AG09309 (cell line): ENCODE measurements around the gene METTL9.
"Not testable (repeated sequence)": the region's sequence is repeated elsewhere in the genome, so short reads cannot be mapped to it uniquely, and the experiment has no call there.

Source experiments
- DNase-seq: peaks from one replicate; pipeline ENCODE4 v3.0.0-alpha.2; 2010; ENCODE audit warnings: low read depth
- H3K4me3 ChIP-seq: 2 replicates; pipeline ENCODE4 v1.5.1; 2011; ENCODE audit warnings: mild to moderate bottlenecking, low read depth, low read length, moderate library complexity; ENCODE audit not compliant: control insufficient read depth
- TF ChIP-seq, protein P1 (sequence below): IDR thresholded peaks from 2 replicates; pipeline ENCODE4 v1.5.1; 2011; ENCODE audit warnings: mild to moderate bottlenecking, low read depth, low read length, inconsistent platforms; ENCODE audit not compliant: insufficient read depth, control insufficient read depth; ENCODE audit errors: missing control alignments

Gene METTL9

DNA sequence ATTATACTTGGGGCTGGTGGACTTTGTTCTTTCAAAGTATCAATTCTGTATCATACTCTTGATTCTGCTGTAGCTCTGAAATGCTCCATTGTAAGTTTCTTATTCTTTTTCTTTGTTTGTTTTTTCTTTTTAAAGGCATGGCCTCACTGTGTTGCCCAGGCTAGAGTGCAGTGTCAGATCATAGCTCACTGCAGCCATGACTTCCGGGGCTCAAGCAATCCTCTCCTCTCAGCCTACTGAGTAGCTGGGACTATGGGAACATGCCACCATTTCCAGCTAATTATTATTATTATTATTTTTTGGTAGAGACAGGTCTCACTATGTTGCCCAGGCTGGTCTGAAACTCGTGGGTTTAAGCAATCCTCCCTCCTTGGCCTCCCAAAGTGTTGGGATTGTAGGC lies 38.9 kb upstream of the METTL9 start:
- DNase-seq: no peak

DNA sequence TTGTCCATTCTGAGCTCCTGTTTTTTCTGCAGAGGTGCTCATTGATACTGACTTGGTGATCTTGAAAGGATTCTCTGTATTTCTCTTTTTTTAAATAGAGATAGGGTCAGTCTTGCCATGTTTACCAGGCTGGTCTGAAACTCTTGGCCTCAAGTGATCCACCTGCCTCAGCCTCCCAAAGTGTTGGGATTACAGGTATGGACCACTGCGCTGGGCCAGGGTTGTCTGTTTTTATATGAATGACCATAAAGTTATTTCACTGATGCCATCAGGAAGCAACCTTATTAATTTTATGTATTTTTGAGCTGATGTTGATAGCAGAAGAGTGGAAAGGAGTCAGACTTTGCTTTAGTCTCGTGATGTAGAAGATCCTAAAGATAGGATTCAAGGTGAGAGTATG lies 35.7 kb upstream of the METTL9 start:
- DNase-seq: no peak
- TF ChIP-seq, protein P1, sequence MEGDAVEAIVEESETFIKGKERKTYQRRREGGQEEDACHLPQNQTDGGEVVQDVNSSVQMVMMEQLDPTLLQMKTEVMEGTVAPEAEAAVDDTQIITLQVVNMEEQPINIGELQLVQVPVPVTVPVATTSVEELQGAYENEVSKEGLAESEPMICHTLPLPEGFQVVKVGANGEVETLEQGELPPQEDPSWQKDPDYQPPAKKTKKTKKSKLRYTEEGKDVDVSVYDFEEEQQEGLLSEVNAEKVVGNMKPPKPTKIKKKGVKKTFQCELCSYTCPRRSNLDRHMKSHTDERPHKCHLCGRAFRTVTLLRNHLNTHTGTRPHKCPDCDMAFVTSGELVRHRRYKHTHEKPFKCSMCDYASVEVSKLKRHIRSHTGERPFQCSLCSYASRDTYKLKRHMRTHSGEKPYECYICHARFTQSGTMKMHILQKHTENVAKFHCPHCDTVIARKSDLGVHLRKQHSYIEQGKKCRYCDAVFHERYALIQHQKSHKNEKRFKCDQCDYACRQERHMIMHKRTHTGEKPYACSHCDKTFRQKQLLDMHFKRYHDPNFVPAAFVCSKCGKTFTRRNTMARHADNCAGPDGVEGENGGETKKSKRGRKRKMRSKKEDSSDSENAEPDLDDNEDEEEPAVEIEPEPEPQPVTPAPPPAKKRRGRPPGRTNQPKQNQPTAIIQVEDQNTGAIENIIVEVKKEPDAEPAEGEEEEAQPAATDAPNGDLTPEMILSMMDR: no peak

More for the DNA sequence above, 38.9 kb upstream of the METTL9 start:
- no peak overlapping the region for H3K4me3 ChIP-seq
- TF ChIP-seq, protein P1: no peak

DNA sequence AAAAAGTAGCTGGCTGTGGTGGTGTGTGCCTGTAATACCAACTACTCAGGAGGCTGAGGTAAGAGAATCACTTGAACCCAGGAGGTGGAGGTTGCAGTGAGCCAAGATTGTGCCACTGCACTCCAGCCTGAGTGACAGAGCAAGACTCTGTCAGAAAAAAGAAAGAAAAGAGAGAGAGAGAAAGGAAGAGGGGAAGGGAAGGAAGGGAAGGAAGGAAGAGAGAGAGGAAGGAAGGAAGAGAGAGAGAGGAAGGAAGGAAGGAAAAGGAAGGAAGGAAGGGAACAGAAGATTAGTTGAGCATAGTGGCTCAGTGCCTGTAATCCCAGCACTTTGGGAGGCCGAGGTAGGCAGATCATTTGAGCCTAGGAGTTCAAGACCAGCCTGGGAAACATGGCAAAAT lies 35.0 kb upstream of the METTL9 start:
- not testable (repeated sequence) for H3K4me3 ChIP-seq, DNase-seq

More for the DNA sequence above, 35.7 kb upstream of the METTL9 start:
- no peak overlapping the region for H3K4me3 ChIP-seq

DNA sequence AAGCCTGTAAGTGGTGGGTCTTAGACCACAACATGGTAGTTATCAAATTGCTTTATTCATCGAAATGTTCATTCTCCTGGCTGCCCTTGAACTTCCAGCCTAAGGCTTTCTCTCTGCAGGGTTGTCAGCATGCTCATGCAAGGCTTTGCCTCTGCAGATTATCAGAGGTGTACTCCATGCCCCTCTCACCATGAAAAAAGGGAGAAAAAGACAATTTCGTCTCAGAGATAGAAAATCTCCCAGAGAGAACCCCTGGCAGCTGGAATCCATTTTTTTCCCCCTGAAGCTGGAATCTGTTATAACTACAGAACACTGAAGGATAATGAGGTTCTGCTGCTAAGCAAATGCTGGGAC lies 33.9 kb upstream of the METTL9 start:
- DNase-seq: no peak
- TF ChIP-seq, protein P1: no peak

DNA sequence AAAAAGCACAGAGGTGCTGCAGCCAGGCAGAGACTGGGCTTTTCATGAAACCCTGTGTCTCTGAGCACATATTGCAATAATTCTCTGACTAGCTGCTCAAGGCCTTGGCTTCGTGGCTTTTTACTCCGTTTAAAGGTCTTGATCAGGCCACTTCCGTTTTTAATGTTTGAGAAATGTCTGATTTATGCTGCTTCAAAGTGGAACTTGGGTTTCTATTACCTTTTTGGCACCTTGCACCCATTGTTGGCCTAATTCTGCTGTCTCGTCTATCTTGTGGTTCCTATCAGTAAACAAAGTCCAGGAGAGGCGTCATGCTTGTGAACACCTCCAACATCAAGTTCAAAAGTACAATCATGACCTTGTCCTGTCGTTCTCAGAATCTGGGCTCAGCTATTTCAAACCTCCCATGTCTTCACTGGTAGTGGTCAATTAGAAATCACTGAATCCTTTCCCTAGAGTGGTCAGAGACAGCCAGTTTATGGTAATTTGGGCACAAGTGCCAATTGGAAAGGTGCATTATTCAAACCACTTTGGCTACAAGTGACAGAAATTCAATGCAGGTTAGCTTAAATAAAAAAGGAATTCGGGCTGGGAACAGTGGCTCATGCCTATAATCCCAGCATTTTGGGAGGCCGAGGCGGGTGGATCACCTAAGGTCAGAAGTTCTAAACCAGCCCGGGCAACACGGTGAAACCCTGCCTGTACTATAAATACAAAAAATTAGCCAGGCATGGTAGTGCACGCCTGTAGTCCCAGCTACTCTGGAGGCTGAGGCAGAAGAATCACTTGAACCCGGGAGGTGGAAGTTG lies 33.3 kb upstream of the METTL9 start:
- TF ChIP-seq, protein P1: no peak
- no peak for DNase-seq
- H3K4me3 ChIP-seq: no peak overlapping the region

More for the DNA sequence above, 33.9 kb upstream of the METTL9 start:
- H3K4me3 ChIP-seq: no peak overlapping the region

DNA sequence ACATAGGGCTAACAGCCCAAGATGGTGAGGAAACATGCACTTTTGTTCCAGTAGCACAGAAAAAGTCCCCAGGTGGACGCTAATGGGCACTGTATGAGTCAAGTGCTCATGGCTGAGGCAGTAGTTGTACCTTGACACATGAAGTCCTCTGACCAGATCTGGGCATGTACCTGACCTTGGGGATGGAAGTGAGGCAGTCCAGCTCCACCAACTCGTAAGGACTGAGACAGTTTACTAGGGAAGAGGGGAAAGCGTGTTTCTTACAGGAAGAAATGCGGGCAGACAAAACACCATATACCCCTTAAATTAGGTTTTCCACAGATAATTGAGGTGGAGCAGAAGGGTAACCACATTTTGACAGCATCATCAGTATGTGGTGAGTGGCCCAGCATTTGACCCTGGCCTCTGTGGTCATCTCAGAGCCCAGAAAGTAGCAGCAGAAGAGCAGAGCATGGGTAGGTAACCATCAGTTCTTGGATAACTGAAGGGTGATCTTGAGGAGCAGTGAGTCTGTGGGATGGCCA lies 32.4 kb upstream of the METTL9 start:
- DNase-seq: no peak
- H3K4me3 ChIP-seq: no peak overlapping the region
- TF ChIP-seq, protein P1: no peak

DNA sequence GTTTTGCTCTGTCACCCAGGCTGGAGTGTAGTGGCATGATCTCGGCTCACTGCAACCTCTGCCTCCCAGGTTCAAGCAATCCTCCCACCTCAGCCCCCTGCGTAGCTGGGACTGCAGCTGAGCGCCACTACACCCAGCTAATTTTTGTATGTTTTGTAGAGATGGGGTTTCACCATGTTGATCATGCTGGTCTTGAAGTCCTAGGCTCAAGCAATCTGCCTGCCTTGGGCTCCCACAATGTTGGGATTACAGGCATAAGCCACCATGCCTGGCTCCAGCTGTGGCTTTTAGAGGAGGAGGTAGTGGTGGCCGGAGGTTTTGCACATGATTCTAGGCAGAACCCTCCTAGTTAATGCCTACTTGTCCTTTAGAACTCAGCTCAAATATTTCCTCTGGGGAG lies 31.9 kb upstream of the METTL9 start:
- DNase-seq: not testable (repeated sequence)

More for the DNA sequence above, 31.9 kb upstream of the METTL9 start:
- not testable (repeated sequence) for H3K4me3 ChIP-seq
